NT2/D1 (cell line): ENCODE data around the gene DYTN.

Source experiments
- DNase-seq: peaks from one replicate; pipeline ENCODE4 v3.0.0-alpha.2; 2011; ENCODE audit warnings: low read depth, low spot score
- H3K27me3 ChIP-seq: 2 replicates; pipeline ENCODE4 v1.6.0; 2011; ENCODE audit warnings: mild to moderate bottlenecking; ENCODE audit not compliant: insufficient read length, insufficient read depth
- H3K36me3 ChIP-seq: 2 replicates; pipeline ENCODE4 v1.6.1; 2011; ENCODE audit warnings: mild to moderate bottlenecking, low read length, mixed read lengths; ENCODE audit not compliant: insufficient read depth, insufficient read length
- H3K4me1 ChIP-seq: 2 replicates; pipeline ENCODE4 v1.5.1; 2011; ENCODE audit not compliant: insufficient read depth, insufficient read length
- H3K4me3 ChIP-seq: 2 replicates; pipeline ENCODE4 v1.5.1; 2011; ENCODE audit warnings: low read depth; ENCODE audit not compliant: insufficient read length
- H3K9ac ChIP-seq: 2 replicates; pipeline ENCODE4 v1.6.0; 2011; ENCODE audit warnings: low read depth; ENCODE audit not compliant: insufficient read length
- H3K9me3 ChIP-seq: 2 replicates; pipeline ENCODE4 v1.5.1; 2011; ENCODE audit warnings: mild to moderate bottlenecking, low read length; ENCODE audit not compliant: insufficient read depth
- SUZ12 ChIP-seq: IDR thresholded peaks from 2 replicates; pipeline ENCODE4 v1.6.1; 2011; ENCODE audit not compliant: insufficient read length, insufficient read depth; ENCODE audit errors: extremely low read depth
- YY1 ChIP-seq: IDR thresholded peaks from 2 replicates; pipeline ENCODE4 v1.6.1; 2011; ENCODE audit not compliant: insufficient read length, insufficient read depth
- ZNF274 ChIP-seq: IDR thresholded peaks from 2 replicates; pipeline ENCODE4 v1.6.1; 2011; ENCODE audit warnings: mild to moderate bottlenecking, low read depth, low read length

Gene DYTN

GRCh38 chr2:206718296-206718695, at the start of gene DYTN:
Gene DYTN, minus strand, starts transcription at chr2:206718396. Its CDS starts 117 bp downstream, at chr2:206718279.
- TF ChIP-seq SUZ12 (no peak), ZNF274 (no peak), YY1 (no peak)
- Histone ChIP-seq H3K9me3 (peaks cover 7% of the 10 kb centered on the region; the same call in 1 of the 2 replicates), H3K4me3 (no peak within 1 kb of the TSS), H3K27me3 (no peaks in the 10 kb centered on the region), H3K9ac (no peak within 1 kb of the TSS), H3K4me1 (no peaks in the 10 kb centered on the region), H3K36me3 (no peaks in the 10 kb centered on the region)
- DNase-seq, result no peak

GRCh38 chr2:206766057-206766930, 48.1 kb upstream of the DYTN start:
- no peaks in the 10 kb centered on the region for H3K27me3 ChIP-seq
- peaks cover 42% of the 10 kb centered on the region for H3K36me3 ChIP-seq
- no peaks in the 10 kb centered on the region for H3K9me3 ChIP-seq
- H3K9ac ChIP-seq, result peak overlapping the region; percentile 97
- DNase-seq, result no peak
- TF ChIP-seq SUZ12, result no peak
- no peak for TF ChIP-seq ZNF274
- TF ChIP-seq YY1, result no peak
- H3K4me1 ChIP-seq, result no peaks in the 10 kb centered on the region
- peak overlapping the region; percentile 98 for H3K4me3 ChIP-seq

DNA sequence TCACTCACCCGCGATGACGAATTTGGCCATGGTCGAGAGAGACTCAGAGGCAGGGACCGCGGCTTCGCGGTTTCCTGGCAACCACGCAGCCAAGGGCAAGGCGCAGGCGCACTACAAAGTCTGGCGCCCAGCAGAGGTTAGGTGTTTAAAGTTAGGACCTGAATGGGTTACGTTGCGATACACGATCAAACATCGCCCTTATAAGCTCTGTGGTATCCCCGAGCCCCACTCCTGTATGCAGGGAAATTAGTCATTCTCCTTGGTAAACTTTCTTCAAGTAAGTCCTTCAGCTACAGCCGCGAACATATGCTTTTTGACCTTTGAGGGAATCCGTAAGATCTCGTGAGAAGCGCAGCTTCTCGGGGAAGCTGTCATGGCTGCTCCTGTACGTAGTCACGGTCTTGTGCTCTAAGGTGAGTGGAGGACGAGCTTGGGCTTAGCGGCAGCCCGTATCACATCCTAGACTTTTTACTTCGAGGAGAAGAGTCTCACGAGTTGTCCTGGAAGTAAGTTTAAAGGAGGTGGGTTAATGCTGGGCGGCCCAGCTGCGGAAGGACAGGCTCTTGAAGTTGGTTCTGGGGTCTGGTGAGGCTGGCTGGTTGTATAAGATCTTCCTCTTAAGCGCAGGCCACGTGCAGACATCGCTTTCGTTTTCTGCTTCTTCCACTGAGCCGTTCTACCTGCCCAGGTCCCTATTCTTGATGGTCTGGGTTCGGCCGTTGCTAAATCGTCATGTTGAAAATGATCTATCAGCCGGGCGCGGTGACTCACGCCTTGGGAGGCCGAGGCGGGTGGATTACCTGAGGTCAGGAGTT, 47.3 kb upstream of the DYTN start, which contains the start of the genes FASTKD2 and MDH1B:
TSS of gene FASTKD2 (plus strand) at position 365 of the 815 bp plus-strand sequence. CDS start 1,088 bp downstream, outside the sequence.
TSS of gene MDH1B (minus strand) at position 87 of the 815 bp plus-strand sequence. CDS start at position 30, 57 bp downstream.
- H3K4me3 ChIP-seq, result peak within 1 kb of the TSS; percentile 98
- TF ChIP-seq ZNF274 (no peak), SUZ12 (no peak), YY1 (peak; percentile 94)
- peak; percentile 85 for DNase-seq
- peak within 1 kb of the TSS; percentile 97 for H3K9ac ChIP-seq
- no peaks in the 10 kb centered on the region for H3K4me1 ChIP-seq
- no peaks in the 10 kb centered on the region for H3K27me3 ChIP-seq
- no peaks in the 10 kb centered on the region for H3K9me3 ChIP-seq
- H3K36me3 ChIP-seq, result peaks cover 35% of the 10 kb centered on the region

- Histone ChIP-seq H3K4me3 (peak overlapping the region; percentile 98), H3K4me1 (no peaks in the 10 kb centered on the region), H3K36me3 (peaks cover 29% of the 10 kb centered on the region), H3K27me3 (no peaks in the 10 kb centered on the region), H3K9ac (peak overlapping the region; percentile 97), H3K9me3 (no peaks in the 10 kb centered on the region)
- no peak for TF ChIP-seq YY1
- TF ChIP-seq ZNF274, result no peak
- TF ChIP-seq SUZ12, result no peak
- no peak for DNase-seq
Measured at GRCh38 chr2:206764673-206765241, 46.6 kb upstream of the DYTN start.

GRCh38 chr2:206756816-206757215, 38.6 kb upstream of the DYTN start:
- DNase-seq, result no peak
- H3K9ac ChIP-seq, result no peak overlapping the region
- no peaks in the 10 kb centered on the region for H3K27me3 ChIP-seq
- no peaks in the 10 kb centered on the region for H3K36me3 ChIP-seq
- TF ChIP-seq SUZ12 (no peak), YY1 (no peak), ZNF274 (no peak)
- H3K9me3 ChIP-seq, result no peaks in the 10 kb centered on the region
- H3K4me3 ChIP-seq, result no peak overlapping the region
- H3K4me1 ChIP-seq, result no peaks in the 10 kb centered on the region

- no peak for DNase-seq
- no peak for TF ChIP-seq ZNF274
- TF ChIP-seq SUZ12, result no peak
- TF ChIP-seq YY1, result no peak
- no peaks in the 10 kb centered on the region for H3K36me3 ChIP-seq
Measured at GRCh38 chr2:206740800-206741199, 22.6 kb upstream of the DYTN start.

More at GRCh38 chr2:206740800-206741199, 22.6 kb upstream of the DYTN start:
- no peak overlapping the region for H3K4me3 ChIP-seq
- no peaks in the 10 kb centered on the region for H3K4me1 ChIP-seq
- no peak overlapping the region for H3K9ac ChIP-seq
- H3K27me3 ChIP-seq, result no peaks in the 10 kb centered on the region
- H3K9me3 ChIP-seq, result no peaks in the 10 kb centered on the region
